Aorta (tissue), 5 donors: ENCODE results near the gene PGAM2. TPM values are rescaled to one million over a fixed set of nuclear protein-coding genes. Genes with fewer than 3 reads are reported as not detected.
"Not testable (repeated sequence)": the region's sequence is repeated elsewhere in the genome, so short reads cannot be mapped to it uniquely, and the experiment has no call there.

ENCODE experiments used
- ATAC-seq: fragments of 200-7000 bp; cut with Tn5 transposase; one replicate; pipeline ENCODE4 v1.9.1; 2022; ENCODE audit warnings: moderate library complexity; ENCODE audit not compliant: low FRiP score
- DNase-seq, 2 donors: peaks; one replicate each; pipeline ENCODE4 v3.0.0-alpha.2; 2020
- H3K27ac ChIP-seq, 2 donors: one replicate each; pipeline ENCODE4 v1.5.1; 2013; ENCODE audit warnings: low read length in 2 of 2, mild to moderate bottlenecking in 2 of 2, moderate library complexity in 2 of 2, control low read depth in 1 of 2, inconsistent platforms in 1 of 2, low read depth in 1 of 2
- H3K27me3 ChIP-seq, 2 donors: one replicate each; pipeline ENCODE4 v1.6.1; 2013; ENCODE audit warnings: control low read depth in 1 of 2, low read length in 1 of 2, mild to moderate bottlenecking in 1 of 2, moderate library complexity in 1 of 2; ENCODE audit not compliant: insufficient read depth in 2 of 2, control insufficient read depth in 1 of 2
- H3K36me3 ChIP-seq, 2 donors: one replicate each; pipeline ENCODE4 v1.6.1; 2013; ENCODE audit warnings: control low read depth in 1 of 2, low read length in 1 of 2, mild to moderate bottlenecking in 1 of 2; ENCODE audit not compliant: insufficient read depth in 2 of 2, control insufficient read depth in 1 of 2
- H3K4me1 ChIP-seq, 2 donors: one replicate each; pipeline ENCODE4 v1.6.1; 2013; ENCODE audit warnings: low read length in 2 of 2, control low read depth in 1 of 2, mild to moderate bottlenecking in 1 of 2, moderate library complexity in 1 of 2; ENCODE audit not compliant: insufficient read depth in 2 of 2, control insufficient read depth in 1 of 2
- H3K4me3 ChIP-seq, 2 donors: one replicate each; pipeline ENCODE4 v1.5.1; 2013; ENCODE audit warnings: low read length in 2 of 2, control low read depth in 1 of 2, mild to moderate bottlenecking in 1 of 2
- H3K9me3 ChIP-seq: one replicate; pipeline ENCODE4 v1.6.1; 2013; ENCODE audit warnings: mild to moderate bottlenecking, low read length; ENCODE audit not compliant: control insufficient read depth
- WGBS, 2 donors: extraction: QIAGEN DNeasy Blood & Tissue Kit; methylation state at CpG; one replicate each; pipeline ENCODE4 v1.1.7; 2013; 5-methylcytosine and 5-hydroxymethylcytosine counted together
- intact Hi-C, 2 donors: fragments of 100-400 bp; cut with DNase I; formaldehyde crosslinking; loops; one replicate each; pipeline versions ENCODE4 v1.14.2 to v1.15.0; 2022
- polyA plus RNA-seq, 2 donors: library from polyadenylated mRNA; stranded (reverse); fragments of 200-250 nt; gene quantifications; one replicate each; pipeline ENCODE4 v1.2.3, GENCODE V29; 2013
- total RNA-seq, 2 donors: library from RNA; stranded (reverse); fragmentation: NEBNext Ultra II Directional; extraction: Animal tissue kit (Norgen Biotek cat#: 25700); gene quantifications; one replicate each; pipeline ENCODE4 v1.2.1, GENCODE V29; 2021
- donor health status: healthy with polysubstance abuse.
- donor health status: Bipolar disorder and iron deficiency.
- donor health status: DM: no; HTN: no; CAD: no.
- donor health status: DM: no; HTN: no; CAD: no.
- donor health status: DM: yes; HTN: yes; CAD: no.

The PGAM2 gene
- total and polyA plus RNA-seq, 4 donors, result 4.1 to 9.5 (median 6.4) TPM

- ATAC-seq, result peak; percentile 94
- no peaks in the 10 kb centered on the region for H3K9me3 ChIP-seq
- H3K27me3 ChIP-seq, result no peaks in the 10 kb centered on the region
- H3K4me1 ChIP-seq, result no peaks in the 10 kb centered on the region
- H3K36me3 ChIP-seq, result no peaks in the 10 kb centered on the region
- H3K27ac ChIP-seq, result peak within 1 kb of the TSS in 1 of 2 donors; percentile 46
- WGBS, 2 donors, result 0% methylated on average over 66 to 74 of the region's 74 CpGs
- H3K4me3 ChIP-seq, result peak within 1 kb of the TSS; percentile 78 to 85
- peak; percentile 97 to 99 for DNase-seq
- intact Hi-C loops, result loop anchor here in 1 of 2 donors (10.0 kb wide), 1 partner anchor 450 kb away; the partner anchor contains the start of gene NUDCD3
Observed at GRCh38 chr7:44044315-44045225, 20.8 kb downstream of the PGAM2 start, which contains the start of gene DBNL. Gene DBNL (plus strand): TSS chr7:44044702. CDS start chr7:44044738, 36 bp downstream.

GRCh38 chr7:44043902-44044301 lies 21.5 kb downstream of the PGAM2 start:
- H3K36me3 ChIP-seq, result no peaks in the 10 kb centered on the region
- no peaks in the 10 kb centered on the region for H3K4me1 ChIP-seq
- H3K4me3 ChIP-seq, result peak overlapping the region; percentile 40 to 85
- no peak for DNase-seq
- ATAC-seq, result no peak
- peak overlapping the region in 1 of 2 donors; percentile 46 for H3K27ac ChIP-seq
- H3K27me3 ChIP-seq, result no peaks in the 10 kb centered on the region
- no peaks in the 10 kb centered on the region for H3K9me3 ChIP-seq
- intact Hi-C loops, result loop anchor here in 1 of 2 donors (10.0 kb wide), 1 partner anchor 451 kb away; the partner anchor contains the start of gene NUDCD3
- WGBS, 2 donors, result 16 to 21% methylated on average over 8 of the region's 8 CpGs

GRCh38 chr7:44042221-44042620 lies 23.1 kb downstream of the PGAM2 start:
- H3K4me3 ChIP-seq, result no peak overlapping the region
- H3K9me3 ChIP-seq, result no peaks in the 10 kb centered on the region
- DNase-seq (no peak), ATAC-seq (no peak)
- no peaks in the 10 kb centered on the region for H3K4me1 ChIP-seq
- no peaks in the 10 kb centered on the region for H3K27me3 ChIP-seq
- no peak overlapping the region for H3K27ac ChIP-seq
- H3K36me3 ChIP-seq, result no peaks in the 10 kb centered on the region
- intact Hi-C loops, result loop anchor here in 1 of 2 donors (10.0 kb wide), 1 partner anchor 453 kb away; the partner anchor contains the start of gene NUDCD3
- WGBS, 2 donors, result 94 to 100% methylated on average over 2 of the region's 2 CpGs

GRCh38 chr7:44040493-44040891 lies 24.9 kb downstream of the PGAM2 start:
- 0 to 5% methylated on average over 34 to 46 of the region's 46 CpGs for WGBS, 2 donors
- H3K9me3 ChIP-seq, H3K27ac ChIP-seq, H3K4me1 ChIP-seq, H3K4me3 ChIP-seq, H3K36me3 ChIP-seq, H3K27me3 ChIP-seq: not testable (repeated sequence)
- peak in 1 of 2 donors; percentile 73 for DNase-seq
- intact Hi-C loops, result loop anchor here in 1 of 2 donors (10.0 kb wide), 1 partner anchor 454 kb away; the partner anchor contains the start of gene NUDCD3
- ATAC-seq, result peak; percentile 34

- intact Hi-C loops, result loop anchor here in 1 of 2 donors (10.0 kb wide), 1 partner anchor 455 kb away; the partner anchor contains the start of gene NUDCD3
- ATAC-seq (peak; percentile 3), DNase-seq (peak in 1 of 2 donors; percentile 19)
- H3K4me1 ChIP-seq, H3K27ac ChIP-seq, H3K36me3 ChIP-seq, H3K4me3 ChIP-seq, H3K9me3 ChIP-seq, H3K27me3 ChIP-seq: not testable (repeated sequence)
- 22 to 38% methylated on average over 7 to 18 of the region's 40 CpGs for WGBS, 2 donors
Observed at GRCh38 chr7:44039800-44040492, 25.4 kb downstream of the PGAM2 start.

- intact Hi-C loops, H3K27me3 ChIP-seq, H3K36me3 ChIP-seq, H3K4me3 ChIP-seq, H3K27ac ChIP-seq, H3K4me1 ChIP-seq, H3K9me3 ChIP-seq: not testable (repeated sequence)
- WGBS, 2 donors, result 6 to 10% methylated on average over 14 to 21 of the region's 26 CpGs
- peak; percentile 95 for DNase-seq
- ATAC-seq, result peak; percentile 94
Observed at GRCh38 chr7:44038961-44039558, 26.3 kb downstream of the PGAM2 start.

- H3K36me3 ChIP-seq, ATAC-seq, H3K27me3 ChIP-seq, H3K9me3 ChIP-seq, DNase-seq, H3K4me3 ChIP-seq, H3K27ac ChIP-seq, H3K4me1 ChIP-seq, intact Hi-C loops: not testable (repeated sequence)
- 56 to 85% methylated on average over 2 to 7 of the region's 12 CpGs for WGBS, 2 donors
Observed at GRCh38 chr7:44038553-44038952, 26.8 kb downstream of the PGAM2 start.

GRCh38 chr7:44037951-44038350 lies 27.4 kb downstream of the PGAM2 start:
- H3K9me3 ChIP-seq, intact Hi-C loops, H3K36me3 ChIP-seq, H3K27ac ChIP-seq, H3K4me3 ChIP-seq, H3K27me3 ChIP-seq, ATAC-seq, H3K4me1 ChIP-seq: not testable (repeated sequence)
- 82 to 89% methylated on average over 2 of the region's 2 CpGs for WGBS, 2 donors
- peak in 1 of 2 donors; percentile 2 for DNase-seq
